ENCODE measurements around the gene TKT.

DNA sequence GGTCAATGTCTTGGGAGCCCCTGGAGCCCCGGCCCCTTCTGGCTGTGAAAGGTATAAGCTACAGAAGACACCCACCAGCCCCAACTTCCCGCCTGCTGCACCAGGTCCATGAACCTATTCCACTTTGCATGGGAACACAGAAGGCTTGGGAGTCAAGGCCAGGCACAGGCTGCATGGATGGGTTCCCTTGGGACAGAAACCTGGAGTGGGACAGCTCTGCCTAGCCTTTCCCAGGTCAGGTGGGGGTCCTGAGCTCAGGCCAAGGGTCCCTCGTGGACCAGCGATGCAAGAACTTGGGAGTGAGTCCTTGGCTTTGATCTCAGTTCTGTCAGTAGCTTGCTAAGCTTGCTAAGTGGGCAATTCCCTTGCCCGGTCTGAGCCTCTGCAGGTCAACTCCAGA lies 25.0 kb downstream of the TKT start:
- TF ChIP-seq, protein P1, sequence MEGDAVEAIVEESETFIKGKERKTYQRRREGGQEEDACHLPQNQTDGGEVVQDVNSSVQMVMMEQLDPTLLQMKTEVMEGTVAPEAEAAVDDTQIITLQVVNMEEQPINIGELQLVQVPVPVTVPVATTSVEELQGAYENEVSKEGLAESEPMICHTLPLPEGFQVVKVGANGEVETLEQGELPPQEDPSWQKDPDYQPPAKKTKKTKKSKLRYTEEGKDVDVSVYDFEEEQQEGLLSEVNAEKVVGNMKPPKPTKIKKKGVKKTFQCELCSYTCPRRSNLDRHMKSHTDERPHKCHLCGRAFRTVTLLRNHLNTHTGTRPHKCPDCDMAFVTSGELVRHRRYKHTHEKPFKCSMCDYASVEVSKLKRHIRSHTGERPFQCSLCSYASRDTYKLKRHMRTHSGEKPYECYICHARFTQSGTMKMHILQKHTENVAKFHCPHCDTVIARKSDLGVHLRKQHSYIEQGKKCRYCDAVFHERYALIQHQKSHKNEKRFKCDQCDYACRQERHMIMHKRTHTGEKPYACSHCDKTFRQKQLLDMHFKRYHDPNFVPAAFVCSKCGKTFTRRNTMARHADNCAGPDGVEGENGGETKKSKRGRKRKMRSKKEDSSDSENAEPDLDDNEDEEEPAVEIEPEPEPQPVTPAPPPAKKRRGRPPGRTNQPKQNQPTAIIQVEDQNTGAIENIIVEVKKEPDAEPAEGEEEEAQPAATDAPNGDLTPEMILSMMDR (IDR thresholded peaks at IDR 0.05), result no peak
- TF ChIP-seq POLR2A (IDR thresholded peaks at IDR 0.05), result no peak

Data from testis (tissue), 2 donors.